HEK293 (cell line): ENCODE data around the gene HSP90AA1.

Experiments used
- ATF2 ChIP-seq: fragments of 450-650 bp; formaldehyde crosslinking; IDR thresholded peaks from 2 replicates; pipeline ENCODE4 v1.5.1; 2016; ENCODE audit warnings: missing biosample characterization, missing genetic modification characterization, low read depth
- YY1 ChIP-seq: fragments of 450-650 bp; formaldehyde crosslinking; IDR thresholded peaks from 2 replicates; pipeline ENCODE4 v1.5.1; 2018; ENCODE audit warnings: missing biosample characterization, missing genetic modification characterization
- ZNF133 ChIP-seq: fragments of 450-650 bp; formaldehyde crosslinking; IDR thresholded peaks from 2 replicates; pipeline ENCODE4 v1.5.1; 2016; ENCODE audit warnings: missing biosample characterization, missing genetic modification characterization
- ZNF266 ChIP-seq: fragments of 450-650 bp; formaldehyde crosslinking; IDR thresholded peaks from 2 replicates; pipeline ENCODE4 v1.5.1; 2016; ENCODE audit warnings: missing biosample characterization, missing genetic modification characterization, low read depth
- ZNF324 ChIP-seq: fragments of 450-650 bp; formaldehyde crosslinking; IDR thresholded peaks from 2 replicates; pipeline ENCODE4 v1.5.1; 2016; ENCODE audit warnings: missing biosample characterization, missing genetic modification characterization
- ZNF416 ChIP-seq: fragments of 450-650 bp; formaldehyde crosslinking; IDR thresholded peaks from 2 replicates; pipeline ENCODE4 v1.5.1; 2016; ENCODE audit warnings: missing biosample characterization, missing genetic modification characterization
- ZNF558 ChIP-seq: fragments of 450-650 bp; formaldehyde crosslinking; IDR thresholded peaks from 2 replicates; pipeline ENCODE4 v1.5.1; 2016; ENCODE audit warnings: missing biosample characterization, missing genetic modification characterization
- TF ChIP-seq, protein P1 (sequence below): fragments of 450-650 bp; formaldehyde crosslinking; IDR thresholded peaks from 2 replicates; pipeline ENCODE4 v1.5.1; 2016; ENCODE audit warnings: missing biosample characterization, missing genetic modification characterization
- TF ChIP-seq, protein P2 (sequence below): fragments of 450-650 bp; formaldehyde crosslinking; IDR thresholded peaks from 2 replicates; pipeline ENCODE4 v1.5.1; 2016; ENCODE audit warnings: missing biosample characterization, missing genetic modification characterization
- TF ChIP-seq, protein P3 (sequence below): fragments of 450-650 bp; formaldehyde crosslinking; IDR thresholded peaks from 2 replicates; pipeline ENCODE4 v1.5.1; 2017; ENCODE audit warnings: missing biosample characterization, missing genetic modification characterization

DNA sequence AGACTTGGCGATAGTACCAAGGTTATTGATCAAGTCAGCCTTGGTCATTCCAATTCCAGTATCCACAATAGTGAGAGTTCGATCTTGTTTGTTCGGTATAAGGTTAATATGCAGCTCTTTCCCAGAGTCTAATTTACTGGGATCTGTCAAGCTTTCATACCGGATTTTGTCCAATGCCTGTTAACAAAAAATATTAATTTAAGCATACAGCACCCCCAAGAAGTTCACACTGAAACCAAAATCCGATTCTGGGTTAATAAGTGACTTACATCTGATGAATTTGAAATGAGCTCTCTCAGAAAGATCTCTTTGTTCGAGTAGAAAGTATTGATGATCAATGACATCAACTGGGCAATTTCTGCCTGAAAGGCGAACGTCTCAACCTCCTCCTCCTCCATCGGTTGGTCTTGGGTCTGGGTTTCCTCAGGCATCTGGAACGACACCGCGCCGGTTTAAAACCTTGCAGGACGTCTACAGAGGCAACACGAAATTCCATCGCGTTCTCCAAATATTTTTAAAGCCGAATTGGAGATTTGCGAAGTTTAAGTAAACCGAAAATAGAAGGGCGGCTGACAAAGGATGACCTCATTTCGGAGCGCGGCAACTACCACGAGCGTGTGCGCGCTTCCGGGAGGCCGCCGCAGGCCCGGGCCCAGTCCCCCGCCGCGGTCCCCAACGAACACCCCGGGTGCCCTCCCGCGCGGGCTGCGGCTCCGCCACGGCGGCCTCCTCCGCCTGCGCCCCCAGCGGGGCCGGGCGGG, 716 bp downstream of the HSP90AA1 start:
- TF ChIP-seq, protein P1, sequence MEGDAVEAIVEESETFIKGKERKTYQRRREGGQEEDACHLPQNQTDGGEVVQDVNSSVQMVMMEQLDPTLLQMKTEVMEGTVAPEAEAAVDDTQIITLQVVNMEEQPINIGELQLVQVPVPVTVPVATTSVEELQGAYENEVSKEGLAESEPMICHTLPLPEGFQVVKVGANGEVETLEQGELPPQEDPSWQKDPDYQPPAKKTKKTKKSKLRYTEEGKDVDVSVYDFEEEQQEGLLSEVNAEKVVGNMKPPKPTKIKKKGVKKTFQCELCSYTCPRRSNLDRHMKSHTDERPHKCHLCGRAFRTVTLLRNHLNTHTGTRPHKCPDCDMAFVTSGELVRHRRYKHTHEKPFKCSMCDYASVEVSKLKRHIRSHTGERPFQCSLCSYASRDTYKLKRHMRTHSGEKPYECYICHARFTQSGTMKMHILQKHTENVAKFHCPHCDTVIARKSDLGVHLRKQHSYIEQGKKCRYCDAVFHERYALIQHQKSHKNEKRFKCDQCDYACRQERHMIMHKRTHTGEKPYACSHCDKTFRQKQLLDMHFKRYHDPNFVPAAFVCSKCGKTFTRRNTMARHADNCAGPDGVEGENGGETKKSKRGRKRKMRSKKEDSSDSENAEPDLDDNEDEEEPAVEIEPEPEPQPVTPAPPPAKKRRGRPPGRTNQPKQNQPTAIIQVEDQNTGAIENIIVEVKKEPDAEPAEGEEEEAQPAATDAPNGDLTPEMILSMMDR (tag by site-specific recombination), result no peak
- TF ChIP-seq ZNF416 (tag by site-specific recombination) (no peak), ZNF133 (tag by site-specific recombination) (no peak), ZNF266 (tag by site-specific recombination) (no peak), ATF2 (tag by site-specific recombination) (peak; percentile 69; the same call in 1 of the 2 replicates), ZNF324 (tag by site-specific recombination) (no peak), ZNF558 (no peak), YY1 (tag by site-specific recombination) (no peak)
- TF ChIP-seq, protein P2, sequence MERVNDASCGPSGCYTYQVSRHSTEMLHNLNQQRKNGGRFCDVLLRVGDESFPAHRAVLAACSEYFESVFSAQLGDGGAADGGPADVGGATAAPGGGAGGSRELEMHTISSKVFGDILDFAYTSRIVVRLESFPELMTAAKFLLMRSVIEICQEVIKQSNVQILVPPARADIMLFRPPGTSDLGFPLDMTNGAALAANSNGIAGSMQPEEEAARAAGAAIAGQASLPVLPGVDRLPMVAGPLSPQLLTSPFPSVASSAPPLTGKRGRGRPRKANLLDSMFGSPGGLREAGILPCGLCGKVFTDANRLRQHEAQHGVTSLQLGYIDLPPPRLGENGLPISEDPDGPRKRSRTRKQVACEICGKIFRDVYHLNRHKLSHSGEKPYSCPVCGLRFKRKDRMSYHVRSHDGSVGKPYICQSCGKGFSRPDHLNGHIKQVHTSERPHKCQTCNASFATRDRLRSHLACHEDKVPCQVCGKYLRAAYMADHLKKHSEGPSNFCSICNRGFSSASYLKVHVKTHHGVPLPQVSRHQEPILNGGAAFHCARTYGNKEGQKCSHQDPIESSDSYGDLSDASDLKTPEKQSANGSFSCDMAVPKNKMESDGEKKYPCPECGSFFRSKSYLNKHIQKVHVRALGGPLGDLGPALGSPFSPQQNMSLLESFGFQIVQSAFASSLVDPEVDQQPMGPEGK (tag by site-specific recombination), result no peak
- TF ChIP-seq, protein P3, sequence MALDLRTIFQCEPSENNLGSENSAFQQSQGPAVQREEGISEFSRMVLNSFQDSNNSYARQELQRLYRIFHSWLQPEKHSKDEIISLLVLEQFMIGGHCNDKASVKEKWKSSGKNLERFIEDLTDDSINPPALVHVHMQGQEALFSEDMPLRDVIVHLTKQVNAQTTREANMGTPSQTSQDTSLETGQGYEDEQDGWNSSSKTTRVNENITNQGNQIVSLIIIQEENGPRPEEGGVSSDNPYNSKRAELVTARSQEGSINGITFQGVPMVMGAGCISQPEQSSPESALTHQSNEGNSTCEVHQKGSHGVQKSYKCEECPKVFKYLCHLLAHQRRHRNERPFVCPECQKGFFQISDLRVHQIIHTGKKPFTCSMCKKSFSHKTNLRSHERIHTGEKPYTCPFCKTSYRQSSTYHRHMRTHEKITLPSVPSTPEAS, result no peak
